NT2/D1 (cell line): ENCODE results near the gene ANKRD24.

Experiments
- YY1 ChIP-seq: IDR thresholded peaks from 2 replicates; pipeline ENCODE4 v1.6.1; 2011; ENCODE audit not compliant: insufficient read length, insufficient read depth
- ZNF274 ChIP-seq: IDR thresholded peaks from 2 replicates; pipeline ENCODE4 v1.6.1; 2011; ENCODE audit warnings: mild to moderate bottlenecking, low read depth, low read length

DNA sequence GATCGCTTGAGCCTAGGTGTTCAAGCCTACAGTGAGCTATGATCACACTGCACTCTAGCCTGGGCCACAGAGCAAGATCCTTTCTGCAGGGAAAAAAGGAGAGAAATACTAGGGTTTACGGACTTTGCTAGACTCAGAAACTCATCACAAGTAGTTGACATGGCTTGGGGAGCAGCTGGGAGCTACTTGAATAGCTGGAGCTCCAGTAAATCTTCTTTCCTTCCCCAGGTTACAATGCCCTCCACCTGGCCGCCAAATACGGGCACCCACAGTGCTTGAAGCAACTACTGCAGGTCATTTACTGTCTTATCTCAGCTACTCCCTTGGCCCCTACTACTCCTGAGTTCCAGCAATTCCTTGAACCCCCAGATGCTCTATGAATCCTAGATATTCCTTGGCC lies 19.3 kb downstream of the ANKRD24 start:
- TF ChIP-seq ZNF274 = no peak
- no peak for TF ChIP-seq YY1
